HG03521 (cell line): ENCODE data around the gene P2RY14.
"Not testable (repeated sequence)": the region's sequence is repeated elsewhere in the genome, so short reads cannot be mapped to it uniquely, and the experiment has no call there.

Experiments
- ATAC-seq: cut with Tn5 transposase; IDR thresholded peaks from one replicate; pipeline ENCODE4 v1.9.1; 2021; ENCODE audit warnings: mild to moderate bottlenecking, moderate library complexity; ENCODE audit not compliant: unreplicated experiment

P2RY14 gene

DNA sequence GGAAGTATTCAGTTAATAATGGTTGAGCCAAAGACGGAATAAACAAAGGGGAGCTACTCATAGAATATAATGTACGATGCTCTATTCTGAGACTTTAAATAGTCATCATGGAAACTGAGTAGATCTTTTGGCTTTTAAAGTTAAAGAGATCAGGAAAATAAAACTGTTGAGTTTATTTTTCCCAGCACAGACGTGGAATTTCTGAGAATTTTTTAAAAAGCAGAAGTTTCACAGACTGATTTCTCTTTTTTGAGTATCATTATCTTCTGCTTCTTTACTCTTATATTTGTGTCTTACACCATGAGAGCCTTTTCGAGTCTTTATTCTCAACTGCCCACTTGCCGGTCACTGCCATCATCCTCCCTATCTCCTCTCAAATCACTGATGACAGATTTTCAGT, 13.2 kb downstream of the P2RY14 start:
- ATAC-seq: no peak

DNA sequence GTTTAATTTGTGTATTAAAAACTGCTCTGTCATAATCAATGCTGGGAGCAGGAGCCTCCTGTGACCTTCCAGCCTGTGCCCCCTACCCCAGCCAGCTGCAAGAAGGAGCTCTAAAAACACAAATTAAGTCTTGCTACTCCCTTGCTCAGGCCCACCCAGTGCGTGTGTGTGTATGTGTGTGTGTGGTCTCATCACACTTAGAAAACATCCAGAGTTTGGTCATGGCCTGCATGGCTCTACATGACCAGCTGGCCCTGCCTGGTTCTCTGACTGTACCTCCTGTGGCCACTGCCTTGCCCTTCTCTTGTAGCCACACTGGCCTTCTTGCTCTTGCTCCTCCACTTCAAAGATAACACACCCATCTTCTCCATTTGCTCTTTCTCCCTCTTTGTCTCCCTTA, 13.7 kb downstream of the P2RY14 start:
- ATAC-seq: no peak

DNA sequence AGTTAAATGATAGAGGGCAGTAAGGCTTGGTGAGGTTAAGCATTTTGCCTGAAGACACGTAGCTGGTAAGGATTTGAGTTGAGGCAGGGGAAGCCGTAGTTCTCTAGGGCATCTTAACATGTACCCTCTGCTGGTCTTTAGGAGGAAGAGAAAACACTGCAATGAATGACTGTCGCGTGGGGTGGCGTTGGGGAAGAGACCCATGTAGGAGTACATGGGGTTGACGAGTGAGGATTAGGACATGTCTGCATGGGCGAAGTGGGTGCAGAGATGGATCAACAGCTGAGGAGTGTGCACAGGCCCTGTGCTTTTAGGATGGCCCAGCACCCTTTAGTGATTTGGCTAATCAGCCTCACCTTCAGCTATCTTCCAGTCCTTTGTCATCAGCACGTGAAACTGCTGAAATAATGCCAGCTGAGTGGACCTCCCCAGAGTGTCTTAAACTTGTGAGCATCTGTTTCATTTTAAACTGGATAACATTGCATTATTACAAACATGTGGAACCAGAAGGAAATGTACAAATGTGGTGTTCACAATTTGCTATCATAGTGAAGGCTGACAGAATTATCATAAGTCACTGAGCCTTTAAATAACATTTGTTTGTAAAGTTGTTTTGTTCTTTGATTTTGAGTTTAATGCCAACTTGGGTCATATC, 15.3 kb downstream of the P2RY14 start:
- no peak for ATAC-seq

DNA sequence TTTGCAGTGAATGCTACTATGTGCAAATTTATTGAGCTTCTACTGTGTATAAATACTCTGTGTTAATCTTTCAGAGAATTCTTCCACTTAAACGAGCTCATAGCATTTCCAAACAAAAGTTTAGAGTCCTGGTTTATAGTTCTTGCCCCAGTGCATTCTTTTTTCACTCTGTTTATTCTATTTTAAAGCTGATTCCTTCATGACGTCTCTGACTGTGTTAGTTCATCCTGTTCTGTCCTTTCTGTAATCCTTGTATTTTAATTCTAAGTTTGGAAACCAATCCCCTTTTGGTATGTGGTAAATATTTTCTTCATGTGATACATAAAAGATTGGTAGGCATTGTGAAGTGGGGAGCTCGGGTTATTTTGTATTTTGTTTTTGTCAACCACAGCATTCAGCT, 18.7 kb downstream of the P2RY14 start:
- no peak for ATAC-seq

DNA sequence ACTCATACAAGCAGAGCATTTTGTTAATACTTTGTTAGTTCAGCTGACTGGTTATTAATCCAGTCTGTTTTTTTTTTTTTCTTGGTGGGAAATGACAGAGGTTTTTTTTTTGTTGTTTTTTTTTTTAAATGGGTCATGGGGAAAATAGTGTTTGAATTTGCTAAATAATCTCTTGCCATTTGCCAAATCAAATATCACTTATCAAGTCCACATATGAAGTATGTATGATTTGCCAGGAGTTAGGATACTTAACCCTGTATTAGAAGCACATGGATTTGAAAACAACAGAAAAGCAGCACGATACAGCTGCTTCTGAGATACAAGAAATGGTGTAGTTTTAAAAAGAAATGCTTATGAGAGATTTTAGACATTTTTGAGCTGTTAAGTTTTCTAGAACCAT, 21.6 kb downstream of the P2RY14 start:
- no peak for ATAC-seq

DNA sequence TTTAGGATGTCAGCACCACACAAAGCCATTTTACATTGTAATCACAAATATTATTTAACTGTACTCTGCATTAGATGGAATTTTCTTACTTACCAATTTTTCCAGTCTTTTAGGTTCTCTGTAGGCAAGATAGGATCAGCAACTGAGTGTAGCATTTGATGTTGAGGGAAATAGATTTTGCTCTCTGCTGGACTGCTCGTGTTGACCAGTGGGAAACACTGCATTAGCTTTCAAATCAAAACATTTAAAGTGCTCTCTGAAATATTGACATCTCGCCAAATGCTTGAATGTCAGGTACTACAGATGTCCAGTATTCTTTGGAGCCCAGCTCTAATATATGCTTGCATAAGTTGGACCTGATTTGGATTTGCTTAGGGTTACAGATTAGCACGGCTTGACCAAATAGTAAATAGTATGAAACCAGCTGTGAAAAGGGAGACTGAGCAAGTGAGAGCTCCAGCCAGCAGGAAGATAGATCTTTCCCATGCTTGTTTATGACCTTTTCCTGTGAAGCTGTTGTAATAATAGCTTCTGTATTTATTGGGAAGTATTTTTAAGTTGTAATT, 29.5 kb downstream of the P2RY14 start:
- no peak for ATAC-seq

DNA sequence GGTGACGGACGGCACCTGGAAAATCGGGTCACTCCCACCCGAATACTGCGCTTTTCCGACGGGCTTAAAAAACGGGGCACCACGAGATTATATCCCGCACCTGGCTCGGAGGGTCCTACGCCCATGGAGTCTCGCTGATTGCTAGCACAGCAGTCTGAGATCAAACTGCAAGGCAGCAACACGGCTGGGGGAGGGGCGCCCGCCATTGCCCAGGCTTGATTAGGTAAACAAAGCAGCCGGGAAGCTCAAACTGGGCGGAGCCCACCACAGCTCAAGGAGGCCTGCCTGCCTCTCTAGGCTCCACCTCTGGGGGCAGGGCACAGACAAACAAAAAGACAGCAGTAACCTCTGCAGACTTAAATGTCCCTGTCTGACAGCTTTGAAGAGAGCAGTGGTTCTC, 36.3 kb downstream of the P2RY14 start:
- not testable (repeated sequence) for ATAC-seq

DNA sequence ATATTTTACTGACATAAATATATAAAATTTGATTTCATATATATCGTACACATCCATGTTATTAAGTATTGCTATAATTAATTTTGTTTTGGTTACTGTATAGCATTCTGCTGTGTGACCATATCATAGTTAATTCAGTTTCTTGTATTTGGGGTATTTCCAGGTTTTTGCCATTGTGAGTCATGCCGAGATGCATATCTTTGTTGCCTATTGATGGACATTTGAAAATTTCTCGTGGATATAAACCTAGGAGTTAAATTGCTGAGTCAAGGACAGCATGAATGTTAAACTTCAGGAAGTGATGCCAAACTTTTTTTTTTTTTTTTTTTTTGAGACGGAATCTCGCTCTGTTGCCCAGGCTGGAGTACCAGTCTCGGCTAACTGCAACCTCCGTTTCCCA, 41.6 kb downstream of the P2RY14 start:
- no peak for ATAC-seq

DNA sequence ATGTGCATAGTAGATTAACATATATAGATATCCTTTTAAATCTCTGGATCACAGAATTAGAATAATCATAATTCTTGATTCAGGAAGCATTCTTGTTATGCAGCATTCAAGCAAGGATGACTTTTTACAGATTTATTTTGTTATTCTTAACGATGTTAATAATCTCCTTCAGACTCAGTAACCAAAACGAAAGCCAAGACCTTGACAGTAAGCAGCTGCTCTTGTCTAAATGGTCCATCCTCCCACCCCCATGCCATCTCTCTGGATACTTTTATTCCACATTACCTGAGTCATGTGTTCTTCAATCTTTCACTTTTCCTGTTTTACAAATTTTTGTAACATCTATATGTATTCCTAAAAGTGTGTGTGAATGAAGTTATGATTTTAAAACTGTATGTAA, 42.0 kb downstream of the P2RY14 start:
- ATAC-seq: no peak

DNA sequence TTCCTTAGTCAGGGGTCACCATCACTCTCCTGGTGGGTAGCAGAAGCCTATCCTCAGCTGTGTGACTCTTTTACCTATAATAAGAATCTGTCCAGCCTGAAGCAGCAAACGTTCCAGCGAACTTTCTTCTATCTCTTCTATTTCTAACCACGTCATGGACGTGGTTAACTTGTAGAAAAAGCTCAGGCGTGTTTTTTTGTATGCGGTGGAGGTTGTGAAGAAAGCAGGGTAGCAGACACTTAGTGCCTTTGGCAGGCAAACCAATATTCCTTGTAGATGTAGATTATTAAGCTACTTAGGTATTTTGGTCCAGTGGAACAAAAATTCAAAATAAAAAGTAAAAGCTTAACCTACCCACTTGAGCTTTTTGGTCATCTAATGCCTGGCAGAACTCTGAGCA, 43.5 kb downstream of the P2RY14 start:
- ATAC-seq: no peak

DNA sequence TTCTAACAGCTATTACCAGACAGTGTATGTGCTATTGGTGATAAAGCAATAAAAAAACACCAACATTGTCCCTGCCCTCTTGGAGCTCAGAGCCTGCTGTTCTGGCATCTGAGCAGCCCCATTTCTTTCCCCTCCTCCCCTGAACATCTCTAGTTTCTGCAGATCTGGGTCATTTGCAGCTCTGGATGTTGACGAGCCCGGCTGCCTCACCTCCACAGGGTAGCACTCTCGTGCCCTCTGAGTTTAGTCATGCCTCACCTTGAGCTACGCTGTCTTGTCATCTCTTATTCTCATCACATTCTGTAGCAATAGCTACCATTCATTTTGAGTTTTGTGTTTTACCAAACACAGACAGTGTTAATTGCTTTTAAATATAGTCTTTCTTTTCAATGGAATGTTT, 45.4 kb downstream of the P2RY14 start:
- ATAC-seq: no peak

DNA sequence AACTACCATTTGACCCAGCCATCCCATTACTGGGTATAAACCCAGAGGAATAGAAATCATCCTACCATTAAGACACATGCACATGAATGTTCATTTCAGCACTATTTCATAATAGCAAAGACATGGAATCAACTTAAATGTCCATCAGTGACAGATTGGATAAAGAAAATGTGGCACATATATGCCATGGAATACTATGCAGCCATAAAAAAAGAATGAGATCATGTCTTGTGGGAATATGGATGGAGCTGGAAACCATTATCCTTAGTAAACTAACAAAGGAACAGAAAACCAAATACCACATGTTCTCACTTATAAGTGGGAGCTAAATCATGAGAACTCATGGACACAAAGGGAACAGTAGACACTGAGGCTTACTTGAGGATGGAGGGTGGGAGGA, 45.9 kb downstream of the P2RY14 start:
- not testable (repeated sequence) for ATAC-seq

DNA sequence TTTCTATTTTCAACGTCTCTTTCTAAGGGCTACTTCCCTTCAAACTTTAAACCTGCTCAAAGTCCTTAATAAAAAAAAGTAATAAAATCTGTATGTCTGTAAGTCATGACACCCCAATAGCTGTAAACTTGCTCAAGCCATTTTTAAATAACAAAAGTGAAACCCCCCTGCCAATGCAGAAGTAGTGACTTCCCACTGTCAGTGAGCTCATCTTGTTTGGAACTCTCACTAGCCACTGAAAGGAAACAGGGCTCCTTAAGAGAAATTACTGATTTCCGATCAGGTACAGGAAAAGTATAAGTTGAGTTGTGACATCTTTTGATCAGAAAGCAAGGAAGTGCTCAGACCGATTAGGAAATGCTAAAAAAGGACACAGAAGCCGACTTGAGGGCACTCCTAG, 47.7 kb downstream of the P2RY14 start:
- ATAC-seq: peak; percentile 40

DNA sequence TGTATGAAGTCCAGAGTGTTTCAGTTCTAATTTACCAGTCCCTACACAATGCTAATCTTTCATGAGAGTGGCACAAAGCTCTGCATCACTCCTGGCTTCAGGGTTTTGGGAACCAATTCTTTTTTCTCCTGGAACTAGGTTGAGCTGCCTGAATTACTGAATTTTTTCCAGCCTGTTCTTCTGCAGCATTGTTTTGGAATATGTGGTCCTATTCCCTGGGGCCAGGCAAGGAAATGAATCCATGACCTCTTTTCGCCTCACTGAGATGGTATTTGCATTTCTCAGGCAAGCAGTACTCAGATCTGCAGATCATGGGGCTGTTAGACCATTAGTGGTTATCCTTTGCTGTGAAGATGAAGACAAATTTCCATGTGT, 49.7 kb downstream of the P2RY14 start:
- ATAC-seq: no peak

DNA sequence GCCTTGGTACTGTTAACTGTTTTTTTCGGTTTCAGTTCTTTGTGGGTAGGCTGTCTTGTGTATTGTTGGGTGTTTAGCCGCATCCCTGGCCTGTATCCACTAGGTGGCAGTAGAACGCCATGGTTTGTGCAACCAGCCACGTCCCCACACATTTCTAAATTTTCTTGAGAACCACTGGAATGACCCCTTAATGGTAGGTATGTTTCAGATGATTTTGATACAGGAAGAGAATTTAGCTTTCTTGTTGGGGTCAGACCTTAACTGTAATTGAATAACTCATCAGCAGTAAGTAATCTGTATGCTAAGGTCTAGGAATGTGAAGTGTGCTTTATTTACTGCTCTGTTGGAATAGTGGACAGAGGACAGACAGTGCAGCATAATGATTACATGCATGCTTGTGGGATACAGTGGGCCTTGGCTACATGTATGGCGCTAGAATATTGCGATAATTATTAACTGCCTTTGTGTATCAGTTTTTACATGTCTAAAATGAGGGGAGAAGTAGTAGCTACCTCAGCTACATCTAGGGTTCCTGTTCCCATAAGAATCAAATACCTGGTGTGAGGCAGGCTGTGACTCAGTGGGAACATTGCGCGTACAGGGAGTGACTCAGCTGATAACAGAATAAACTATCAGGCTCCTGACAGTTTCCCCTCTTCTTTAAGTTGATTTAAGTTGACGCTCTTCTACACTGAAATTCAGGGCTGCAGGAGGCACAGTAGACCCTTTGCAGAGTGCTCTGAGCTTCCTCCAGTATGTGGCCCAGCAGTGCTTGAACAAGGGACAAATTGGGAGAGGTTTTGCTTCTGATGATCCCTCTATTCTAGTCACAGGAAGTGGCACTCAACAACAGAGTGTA, 50.3 kb downstream of the P2RY14 start:
- ATAC-seq: peak; percentile 88

DNA sequence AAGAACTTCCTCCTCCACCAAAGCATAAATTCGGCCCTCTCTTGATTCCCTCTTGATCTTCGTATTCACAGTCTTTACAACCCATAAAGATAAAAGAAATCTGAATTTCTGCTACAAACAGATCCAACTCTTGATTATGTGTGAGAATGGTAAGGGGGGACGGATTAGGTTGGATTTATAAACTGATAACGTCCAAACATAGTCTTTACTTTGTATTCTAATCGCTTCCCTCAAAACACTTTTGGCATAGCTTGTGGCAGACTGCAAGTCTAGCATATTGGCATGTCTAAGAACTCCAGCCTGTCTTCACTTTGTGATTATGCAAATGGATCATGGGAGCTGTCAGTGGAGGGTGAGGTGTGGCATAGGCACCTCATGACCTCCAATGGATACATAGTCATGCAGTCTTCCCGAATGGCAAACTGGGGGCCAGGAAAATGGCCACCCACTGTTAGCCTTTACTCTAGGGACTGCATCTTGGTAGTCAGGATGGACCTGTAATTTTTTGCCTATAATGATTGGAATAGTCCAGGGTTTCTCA, 51.0 kb downstream of the P2RY14 start:
- peak; percentile 25 for ATAC-seq

DNA sequence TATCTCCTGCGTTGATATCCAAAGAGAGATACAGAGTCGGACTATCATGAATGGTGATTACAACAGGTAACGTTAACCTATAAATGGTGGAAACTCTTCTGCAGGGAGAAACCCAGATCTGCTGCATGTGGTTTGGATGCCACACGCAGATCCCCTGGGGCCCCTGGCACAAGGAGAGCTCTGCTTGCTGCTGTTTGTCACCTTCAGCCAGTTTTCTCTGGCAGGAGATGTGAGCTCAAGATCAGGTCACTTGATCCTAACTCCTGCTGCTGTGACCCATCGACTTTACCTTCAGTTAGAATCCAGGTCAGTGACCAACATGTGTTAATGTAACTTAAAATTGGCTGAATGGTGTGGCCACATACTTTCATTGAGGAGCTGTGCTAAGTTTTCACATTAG, 51.5 kb downstream of the P2RY14 start:
- no peak for ATAC-seq

DNA sequence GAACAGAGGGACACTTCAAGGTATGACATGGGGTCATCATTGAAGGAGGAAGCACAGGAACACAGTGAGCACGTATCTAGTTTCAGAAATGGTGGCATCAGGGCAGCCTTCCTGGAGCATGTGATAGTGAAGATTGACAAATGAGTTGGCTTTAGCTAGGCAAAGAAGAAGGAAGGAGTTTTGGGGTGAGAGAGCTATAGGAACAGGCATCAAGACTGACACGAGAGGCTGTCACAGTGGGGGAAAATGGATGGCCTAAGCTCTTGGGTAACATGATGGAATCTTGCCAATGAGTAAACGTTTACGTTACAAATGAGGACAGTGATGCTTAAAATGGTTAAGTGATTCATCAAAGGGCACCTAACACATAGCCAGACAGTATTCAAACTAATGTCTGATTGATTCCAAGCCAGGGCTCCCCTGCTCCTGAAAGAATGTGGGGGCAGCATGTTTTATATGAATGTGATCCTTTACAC, 52.2 kb downstream of the P2RY14 start:
- no peak for ATAC-seq

DNA sequence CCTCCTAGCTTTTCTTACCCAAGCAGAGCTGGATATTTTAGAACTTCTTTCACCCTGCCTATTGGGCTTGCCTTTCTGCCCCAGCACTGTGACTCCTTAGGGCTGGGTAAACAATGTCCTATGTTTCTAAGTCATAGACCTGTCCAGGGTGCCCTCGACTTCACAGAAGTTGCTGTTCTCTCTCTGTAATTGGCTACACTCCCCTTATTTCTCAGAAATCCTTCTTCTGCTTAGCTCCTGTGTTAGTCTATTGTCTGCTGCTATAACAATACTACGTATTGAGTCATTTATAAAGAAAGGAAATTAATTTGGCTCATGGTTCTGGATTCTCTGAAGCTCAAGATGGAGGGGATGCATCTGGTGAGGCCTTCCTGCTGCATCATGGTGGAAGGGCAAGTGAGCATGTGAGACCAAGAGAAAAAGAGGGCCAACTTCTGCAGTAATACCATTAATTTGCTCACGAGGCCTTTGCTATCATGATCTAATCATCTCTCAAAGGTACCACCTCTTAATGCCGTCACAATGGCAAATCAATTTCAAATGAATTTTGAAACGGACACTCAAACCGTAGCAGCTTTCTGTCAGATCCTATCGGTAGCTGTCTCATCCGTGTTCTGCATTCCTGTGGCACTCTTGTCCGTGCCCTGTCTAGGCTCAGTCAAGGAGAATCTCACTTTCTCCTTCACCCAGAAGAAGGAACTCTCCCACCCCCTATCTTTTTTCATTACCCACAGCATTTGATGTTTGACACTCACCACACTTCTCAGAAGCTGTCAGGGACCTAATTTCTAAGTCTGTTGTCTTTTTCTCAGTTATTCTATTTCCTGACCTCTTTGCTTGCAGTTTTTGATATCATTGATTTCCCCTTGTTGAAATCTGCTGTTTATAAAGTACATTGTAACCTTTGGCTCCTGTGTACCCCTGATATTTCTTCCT, 53.0 kb downstream of the P2RY14 start:
- no peak for ATAC-seq

DNA sequence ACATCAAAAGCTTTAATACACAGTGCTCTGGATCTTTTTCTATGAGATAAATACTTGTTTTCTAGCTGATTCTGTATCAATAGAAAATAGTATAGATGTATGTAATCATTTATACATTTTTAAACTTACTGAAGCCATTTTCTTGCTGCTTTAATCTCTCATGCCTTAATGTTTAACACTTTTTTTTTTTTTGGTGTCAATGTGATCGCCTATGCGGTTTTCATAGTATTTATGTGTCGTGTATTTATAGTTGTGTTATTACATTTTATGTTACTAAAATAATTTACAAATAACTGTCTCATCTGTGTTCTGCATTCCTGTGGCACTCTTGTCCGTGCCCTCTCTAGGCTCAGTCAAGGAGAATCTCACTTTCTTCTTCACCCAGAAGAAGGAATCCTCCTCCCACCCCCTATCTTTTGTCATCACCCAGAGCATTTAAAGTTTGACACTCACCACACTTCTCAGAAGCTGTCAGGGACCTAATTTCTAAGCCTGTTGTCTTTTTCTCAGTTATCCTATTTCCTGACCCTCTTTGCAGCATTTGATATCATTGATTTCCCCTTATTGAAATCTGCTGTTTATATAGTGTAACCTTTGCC, 54.0 kb downstream of the P2RY14 start:
- ATAC-seq: no peak
